Heart right ventricle (tissue), 16 donors: ENCODE measurements around the gene LDAF1. TPM values are rescaled to one million over a fixed set of nuclear protein-coding genes. Genes with fewer than 3 reads are reported as not detected.

Source experiments
- ATAC-seq, 8 donors: fragments of 200-7000 bp; cut with Tn5 transposase; one replicate each; pipeline ENCODE4 v1.9.1; 2020; ENCODE audit warnings: mild to moderate bottlenecking in 8 of 8, moderate library complexity in 8 of 8, moderate number of reproducible peaks in 1 of 8
- DNase-seq, 2 donors: peaks; one replicate each; pipeline ENCODE4 v3.0.0-alpha.2; 2020
- H3K27ac ChIP-seq, 10 donors: fragments of 200-600 bp; sonication (generic) in 2 of 10; one replicate each; pipeline versions ENCODE4 v1.5.0 to v1.8.0; 2020 to 2022; ENCODE audit warnings: mild to moderate bottlenecking in 3 of 10
- H3K27me3 ChIP-seq, 7 donors: fragments of 200-600 bp; one replicate each; pipeline ENCODE4 v1.8.0; 2021 to 2022; ENCODE audit warnings: mild to moderate bottlenecking in 2 of 7
- H3K36me3 ChIP-seq, 9 donors: fragments of 200-600 bp; sonication (generic) in 1 of 9; one replicate each; pipeline versions ENCODE4 v1.5.0 to v1.8.0; 2020 to 2022; ENCODE audit warnings: mild to moderate bottlenecking in 2 of 9
- H3K4me1 ChIP-seq, 9 donors: fragments of 200-600 bp; sonication (generic) in 1 of 9; one replicate each; pipeline versions ENCODE4 v1.5.0 to v1.8.0; 2020 to 2022; ENCODE audit warnings: mild to moderate bottlenecking in 4 of 9
- H3K4me3 ChIP-seq, 10 donors: fragments of 200-600 bp; sonication (generic) in 2 of 10; one replicate each; pipeline versions ENCODE4 v1.5.0 to v1.8.0; 2020 to 2022; ENCODE audit warnings: mild to moderate bottlenecking in 7 of 10, moderate library complexity in 2 of 10
- H3K9me3 ChIP-seq, 11 donors: fragments of 200-600 bp in 10 of 11; sonication (generic) in 2 of 11; one replicate each; pipeline versions ENCODE4 v1.5.0 to v1.8.0; 2013 to 2022; ENCODE audit warnings: mild to moderate bottlenecking in 2 of 11, control low read depth in 1 of 11, moderate library complexity in 1 of 11
- WGBS, 2 donors: extraction: QIAGEN DNeasy Blood & Tissue Kit; methylation state at CpG; one replicate each; pipeline ENCODE4 v1.1.7; 2013; ENCODE audit warnings: inconsistent platforms in 1 of 2; 5-methylcytosine and 5-hydroxymethylcytosine counted together
- intact Hi-C, 10 donors: fragments of 100-400 bp; cut with DNase I; formaldehyde crosslinking; loops; one replicate each; pipeline versions ENCODE4 v1.11.1 to v1.14.2; 2022
- polyA plus RNA-seq, 2 donors: library from polyadenylated mRNA; stranded (reverse); fragments of 200-250 nt; gene quantifications; one replicate each; pipeline ENCODE4 v1.2.3, GENCODE V29; 2013
- total RNA-seq, 10 donors: library from RNA; stranded (reverse); fragmentation: NEBNext Ultra II Directional in 3 of 10; extraction: Animal tissue kit (Norgen Biotek cat#: 25700) in 3 of 10; gene quantifications; one replicate each; pipeline versions ENCODE4 v1.2.1 to v1.2.4, GENCODE V29; 2021 to 2023
- TF ChIP-seq, protein P1 (sequence below), 9 donors: fragments of 200-600 bp; sonication (generic) in 2 of 9; IDR thresholded peaks; one replicate each; pipeline versions ENCODE4 v1.5.0 to v1.8.0; 2021 to 2022; ENCODE audit warnings: antibody characterized with exemption in 9 of 9, mild to moderate bottlenecking in 5 of 9, moderate library complexity in 1 of 9
- donor health status: Arrhythmogenic right ventricular cardiomyopathy.
- donor health status: ischemic (EF 13 %, LVEDD 7.1; RV severe dilation, severe dysfunction).
- donor health status: healthy with polysubstance abuse.
- donor health status: DM: no; HTN: yes; CAD: no.
- donor health status: DM: no; HTN: no; CAD: no.
- donor health status: ischemic (EF 25% LVEDD 6.9; RV normal size, moderate dysfunction).
- donor health status: ischemic (EF 25% LVEDD 5.7; RV mildly dilated, moderate dysfunction).
- donor health status: healthy.
- donor health status: DM: yes; HTN: yes; CAD: no.
- donor health status: Ischemic cardiomyopathy.
- donor health status: ischemic (EF 35%, LVEDD 5.7; RV mildly dilated, moderate dysfunction).
- donor health status: nonischemic (EF 11% LVEDD 7.7; RV severe dilation, severe dysfunction).
- donor health status: DM: yes; HTN: yes; CAD: no.
- donor health status: PGD.
- donor health status: ischemic (EF 29% LVEDD 5.4; RV normal size, mild dysfunction).
- donor health status: nonischemic (EF 23%, LVEDD 6.1; RV moderate dilation, normal function).

The LDAF1 gene
- total and polyA plus RNA-seq, 12 donors, result 21.0 to 182 (median 139) TPM

DNA sequence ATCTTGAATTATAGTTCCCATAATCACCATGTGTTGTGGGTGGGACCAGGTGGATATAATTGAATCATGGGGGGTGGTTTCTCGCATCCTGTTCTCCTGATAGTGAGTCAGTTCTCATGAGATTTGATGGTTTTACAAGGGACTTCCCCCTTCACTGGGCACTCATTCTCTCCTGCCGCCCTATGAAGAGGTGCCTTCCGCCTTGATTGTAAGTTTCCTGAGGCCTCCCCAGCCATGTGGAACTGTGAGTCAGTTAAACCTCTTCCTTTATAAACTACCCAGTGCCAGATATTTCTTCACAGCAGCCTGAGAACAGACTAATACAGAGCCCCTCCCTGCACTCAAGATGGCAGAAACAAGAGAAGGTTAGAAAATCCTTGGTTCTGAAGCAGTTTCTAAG lies 26.4 kb downstream of the LDAF1 start:
- intact Hi-C loops, result loop anchor here in 6 of 10 donors (5.0 to 10.0 kb wide), 6 partner anchors 90 to 1130 kb away; partner anchors contain the start of gene CRYM (in 1 of the 6)
- H3K4me1 ChIP-seq, result peaks cover 0 to 8% (median 0%) of the 10 kb centered on the region in 9 donors
- H3K27ac ChIP-seq, result no peak overlapping the region
- no peak overlapping the region for H3K4me3 ChIP-seq
- peaks cover 0 to 9% (median 0%) of the 10 kb centered on the region in 11 donors for H3K9me3 ChIP-seq
- DNase-seq (no peak), ATAC-seq (no peak)
- 79 to 88% methylated on average over 3 of the region's 3 CpGs for WGBS, 2 donors
- H3K36me3 ChIP-seq, result peaks cover 0 to 43% (median 27%) of the 10 kb centered on the region in 9 donors
- no peaks in the 10 kb centered on the region for H3K27me3 ChIP-seq
- TF ChIP-seq, protein P1, sequence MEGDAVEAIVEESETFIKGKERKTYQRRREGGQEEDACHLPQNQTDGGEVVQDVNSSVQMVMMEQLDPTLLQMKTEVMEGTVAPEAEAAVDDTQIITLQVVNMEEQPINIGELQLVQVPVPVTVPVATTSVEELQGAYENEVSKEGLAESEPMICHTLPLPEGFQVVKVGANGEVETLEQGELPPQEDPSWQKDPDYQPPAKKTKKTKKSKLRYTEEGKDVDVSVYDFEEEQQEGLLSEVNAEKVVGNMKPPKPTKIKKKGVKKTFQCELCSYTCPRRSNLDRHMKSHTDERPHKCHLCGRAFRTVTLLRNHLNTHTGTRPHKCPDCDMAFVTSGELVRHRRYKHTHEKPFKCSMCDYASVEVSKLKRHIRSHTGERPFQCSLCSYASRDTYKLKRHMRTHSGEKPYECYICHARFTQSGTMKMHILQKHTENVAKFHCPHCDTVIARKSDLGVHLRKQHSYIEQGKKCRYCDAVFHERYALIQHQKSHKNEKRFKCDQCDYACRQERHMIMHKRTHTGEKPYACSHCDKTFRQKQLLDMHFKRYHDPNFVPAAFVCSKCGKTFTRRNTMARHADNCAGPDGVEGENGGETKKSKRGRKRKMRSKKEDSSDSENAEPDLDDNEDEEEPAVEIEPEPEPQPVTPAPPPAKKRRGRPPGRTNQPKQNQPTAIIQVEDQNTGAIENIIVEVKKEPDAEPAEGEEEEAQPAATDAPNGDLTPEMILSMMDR (IDR thresholded peaks at IDR 0.05), result no peak

DNA sequence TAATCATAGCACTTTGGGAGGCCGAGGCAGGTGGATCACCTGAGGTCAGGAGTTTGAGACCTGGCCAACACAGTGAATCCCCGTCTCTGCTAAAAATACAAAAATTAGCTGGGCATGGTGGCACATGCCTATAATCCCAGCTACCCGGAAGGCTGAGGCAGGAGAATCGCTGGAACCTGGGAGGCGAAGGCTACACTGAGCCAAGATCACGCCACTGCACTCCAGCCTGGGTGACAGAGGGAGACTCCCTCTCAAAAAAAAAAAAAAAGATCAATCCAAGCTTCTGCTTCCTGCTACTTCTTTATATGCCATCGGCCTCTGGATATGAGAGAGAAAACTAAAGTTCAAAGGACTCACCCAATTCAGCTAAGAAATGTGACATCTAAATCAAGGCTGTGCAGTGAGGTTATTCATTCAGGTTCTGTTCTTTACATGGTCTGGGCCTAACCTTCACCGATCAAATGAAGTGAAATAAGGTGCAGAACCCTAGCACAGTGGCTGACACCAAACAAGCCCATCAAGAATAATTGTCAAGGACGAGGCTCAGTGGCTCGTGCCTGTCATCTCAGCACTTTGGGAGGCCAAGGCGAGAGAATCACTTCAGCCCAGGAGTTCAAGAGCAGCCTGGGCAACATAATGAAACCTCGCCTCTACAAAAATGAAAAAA lies 27.3 kb downstream of the LDAF1 start:
- DNase-seq (no peak), ATAC-seq (no peak)
- intact Hi-C loops, result loop anchor here in 6 of 10 donors (5.0 to 10.0 kb wide), 6 partner anchors 89 to 1129 kb away; partner anchors contain the start of gene CRYM (in 1 of the 6)
- WGBS, 2 donors, result 89 to 91% methylated on average over 12 of the region's 12 CpGs
- Histone ChIP-seq H3K4me3 (no peak overlapping the region), H3K27me3 (no peaks in the 10 kb centered on the region), H3K27ac (no peak overlapping the region), H3K9me3 (peaks cover 0 to 11% (median 0%) of the 10 kb centered on the region in 11 donors), H3K36me3 (peaks cover 0 to 33% (median 18%) of the 10 kb centered on the region in 9 donors), H3K4me1 (peaks cover 0 to 8% (median 0%) of the 10 kb centered on the region in 9 donors)
- TF ChIP-seq, protein P1 (IDR thresholded peaks at IDR 0.05), result no peak

DNA sequence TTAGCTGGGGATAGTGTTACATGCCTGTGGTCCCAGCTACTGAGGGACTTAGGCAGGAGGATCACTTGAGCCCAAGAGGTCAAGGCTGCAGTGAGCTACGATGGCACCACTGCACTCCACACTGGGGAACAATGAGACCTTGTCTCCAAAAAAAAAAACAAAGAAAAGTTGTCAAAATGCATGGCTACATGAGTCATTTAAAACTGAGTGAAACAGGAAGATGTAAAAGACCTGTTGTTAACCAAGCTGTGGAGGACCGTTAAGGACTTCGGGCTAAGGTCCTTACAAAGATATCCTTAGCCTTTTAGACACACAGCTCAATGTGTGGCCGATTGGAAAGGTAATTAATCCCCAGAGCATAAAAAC lies 27.8 kb downstream of the LDAF1 start:
- Histone ChIP-seq H3K27ac (no peak overlapping the region), H3K4me3 (no peak overlapping the region), H3K27me3 (no peaks in the 10 kb centered on the region), H3K36me3 (peaks cover 0 to 28% (median 12%) of the 10 kb centered on the region in 9 donors), H3K9me3 (peaks cover 0 to 10% (median 0%) of the 10 kb centered on the region in 11 donors), H3K4me1 (peaks cover 0 to 8% (median 0%) of the 10 kb centered on the region in 9 donors)
- intact Hi-C loops, result loop anchor here in 6 of 10 donors (5.0 to 10.0 kb wide), 6 partner anchors 88 to 1128 kb away; partner anchors contain the start of gene CRYM (in 1 of the 6)
- 65 to 82% methylated on average over 4 of the region's 4 CpGs for WGBS, 2 donors
- TF ChIP-seq, protein P1 (IDR thresholded peaks at IDR 0.05), result no peak
- ATAC-seq (no peak), DNase-seq (no peak)

DNA sequence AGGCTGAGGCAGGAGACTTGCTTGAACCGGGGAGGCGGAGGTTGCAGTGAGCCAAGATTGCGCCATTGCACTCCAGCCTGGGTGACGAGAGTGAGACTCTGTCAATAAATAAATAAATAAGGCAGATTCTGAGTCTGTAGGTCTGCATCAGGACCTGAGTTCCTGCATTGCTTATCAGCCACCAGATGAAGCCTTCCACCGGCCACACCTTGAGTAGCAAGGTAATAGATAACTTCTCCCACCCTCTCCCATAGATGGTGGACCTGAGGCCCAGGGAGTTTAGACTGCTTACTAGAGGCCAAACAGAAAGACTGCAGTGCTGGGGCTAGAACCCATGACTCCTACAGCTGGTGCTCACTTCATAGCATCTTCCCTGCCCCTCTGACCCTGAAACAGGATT lies 30.8 kb downstream of the LDAF1 start:
- TF ChIP-seq, protein P1 (IDR thresholded peaks at IDR 0.05), result no peak
- Histone ChIP-seq H3K27me3 (no peaks in the 10 kb centered on the region), H3K36me3 (no peaks in the 10 kb centered on the region), H3K9me3 (peaks cover 0 to 6% (median 0%) of the 10 kb centered on the region in 11 donors), H3K4me1 (peaks cover 0 to 8% (median 0%) of the 10 kb centered on the region in 9 donors), H3K4me3 (no peak overlapping the region), H3K27ac (no peak overlapping the region)
- DNase-seq (no peak), ATAC-seq (no peak)
- intact Hi-C loops, result loop anchor here in 9 of 10 donors (2.0 to 10.0 kb wide), 7 partner anchors 85 to 1125 kb away; partner anchors contain the start of gene CRYM (in 1 of the 9)
- WGBS, 2 donors, result 85 to 90% methylated on average over 5 of the region's 5 CpGs
